ENCODE results near the gene CPNE5.

DNA sequence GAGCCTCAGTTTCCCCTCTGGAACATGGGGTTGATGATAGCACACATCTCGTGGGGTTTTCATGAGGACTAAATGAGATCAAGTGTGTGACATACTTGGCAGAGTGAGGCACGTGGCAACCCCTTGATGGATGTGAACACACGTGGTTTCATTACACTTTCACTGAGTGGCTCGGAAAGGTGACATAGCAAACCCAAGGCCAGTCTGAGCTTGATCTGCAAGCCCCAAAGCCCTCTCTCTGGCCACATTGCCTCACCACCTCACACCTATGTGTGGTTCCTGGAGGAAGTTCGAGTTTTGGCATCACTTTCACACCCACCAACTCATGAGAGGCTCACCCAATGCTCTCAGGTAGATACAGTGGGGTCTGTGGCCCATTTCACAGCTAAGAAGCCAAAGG is 60.0 kb downstream of the CPNE5 start:
- TF ChIP-seq POLR2A (IDR thresholded peaks at IDR 0.05): no peak
- TF ChIP-seq, protein P1, sequence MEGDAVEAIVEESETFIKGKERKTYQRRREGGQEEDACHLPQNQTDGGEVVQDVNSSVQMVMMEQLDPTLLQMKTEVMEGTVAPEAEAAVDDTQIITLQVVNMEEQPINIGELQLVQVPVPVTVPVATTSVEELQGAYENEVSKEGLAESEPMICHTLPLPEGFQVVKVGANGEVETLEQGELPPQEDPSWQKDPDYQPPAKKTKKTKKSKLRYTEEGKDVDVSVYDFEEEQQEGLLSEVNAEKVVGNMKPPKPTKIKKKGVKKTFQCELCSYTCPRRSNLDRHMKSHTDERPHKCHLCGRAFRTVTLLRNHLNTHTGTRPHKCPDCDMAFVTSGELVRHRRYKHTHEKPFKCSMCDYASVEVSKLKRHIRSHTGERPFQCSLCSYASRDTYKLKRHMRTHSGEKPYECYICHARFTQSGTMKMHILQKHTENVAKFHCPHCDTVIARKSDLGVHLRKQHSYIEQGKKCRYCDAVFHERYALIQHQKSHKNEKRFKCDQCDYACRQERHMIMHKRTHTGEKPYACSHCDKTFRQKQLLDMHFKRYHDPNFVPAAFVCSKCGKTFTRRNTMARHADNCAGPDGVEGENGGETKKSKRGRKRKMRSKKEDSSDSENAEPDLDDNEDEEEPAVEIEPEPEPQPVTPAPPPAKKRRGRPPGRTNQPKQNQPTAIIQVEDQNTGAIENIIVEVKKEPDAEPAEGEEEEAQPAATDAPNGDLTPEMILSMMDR (IDR thresholded peaks at IDR 0.05): no peak
- no peak for TF ChIP-seq EP300 (IDR thresholded peaks at IDR 0.05)
- no peak for TF ChIP-seq POLR2AphosphoS5 (IDR thresholded peaks at IDR 0.05)

Measured in sigmoid colon (tissue), 4 donors.